ENCODE results near the gene RGS18. TPM values are rescaled to one million over a fixed set of nuclear protein-coding genes. Genes with fewer than 3 reads are reported as not detected.
"Not testable (repeated sequence)": the region's sequence is repeated elsewhere in the genome, so short reads cannot be mapped to it uniquely, and the experiment has no call there.

RGS18 gene
- total RNA-seq, 2 donors from 2014 or later = 1.8 to 6.1 TPM

GRCh38 chr1:192225703-192226102 is 67.4 kb downstream of the RGS18 start:
- Histone ChIP-seq H3K27ac (no peak overlapping the region), H3K36me3 (no peaks in the 10 kb centered on the region), H3K27me3 (replicated peaks; ENCODE audit: insufficient read depth) (no peaks in the 10 kb centered on the region), H3K9me3 (no peaks in the 10 kb centered on the region), H3K4me1 (ENCODE audit: control insufficient read depth in 1 of 2, low read depth in 2 of 2) (no peaks in the 10 kb centered on the region), H3K4me3 (no peak overlapping the region)
- no peak for ATAC-seq (ENCODE audit: insufficient number of reproducible peaks, low FRiP score, low read depth)
- DNase-seq (ENCODE audit: low spot score) = no peak
- no peak for TF ChIP-seq CTCF (IDR thresholded peaks at IDR 0.05)

GRCh38 chr1:192227330-192227729 is 69.1 kb downstream of the RGS18 start:
- no peak for DNase-seq (ENCODE audit: low spot score)
- Histone ChIP-seq H3K27me3 (replicated peaks; ENCODE audit: insufficient read depth) (no peaks in the 10 kb centered on the region), H3K4me3 (no peak overlapping the region), H3K4me1 (ENCODE audit: control insufficient read depth in 1 of 2, low read depth in 2 of 2) (no peaks in the 10 kb centered on the region), H3K27ac (no peak overlapping the region), H3K36me3 (no peaks in the 10 kb centered on the region), H3K9me3 (no peaks in the 10 kb centered on the region)
- no peak for ATAC-seq (ENCODE audit: insufficient number of reproducible peaks, low FRiP score, low read depth)
- no peak for TF ChIP-seq CTCF (IDR thresholded peaks at IDR 0.05)

- ATAC-seq (ENCODE audit: insufficient number of reproducible peaks, low FRiP score, low read depth); H3K27ac ChIP-seq; H3K9me3 ChIP-seq; H3K4me3 ChIP-seq; H3K27me3 ChIP-seq (replicated peaks; ENCODE audit: insufficient read depth); H3K4me1 ChIP-seq (ENCODE audit: control insufficient read depth in 1 of 2, low read depth in 2 of 2); H3K36me3 ChIP-seq; DNase-seq (ENCODE audit: low spot score): not testable (repeated sequence)
These were observed 69.7 kb downstream of the RGS18 start for GRCh38 chr1:192227980-192228379.

- Histone ChIP-seq H3K4me3 (no peak overlapping the region), H3K27me3 (replicated peaks; ENCODE audit: insufficient read depth) (no peaks in the 10 kb centered on the region), H3K36me3 (no peaks in the 10 kb centered on the region), H3K27ac (no peak overlapping the region), H3K9me3 (no peaks in the 10 kb centered on the region), H3K4me1 (ENCODE audit: control insufficient read depth in 1 of 2, low read depth in 2 of 2) (no peaks in the 10 kb centered on the region)
- ATAC-seq (ENCODE audit: insufficient number of reproducible peaks, low FRiP score, low read depth) (no peak), DNase-seq (ENCODE audit: low spot score) (no peak)
- no peak for TF ChIP-seq CTCF (IDR thresholded peaks at IDR 0.05)
These were observed 74.7 kb downstream of the RGS18 start for GRCh38 chr1:192232817-192233417.

GRCh38 chr1:192235127-192235526 is 76.9 kb downstream of the RGS18 start:
- Histone ChIP-seq H3K4me1 (ENCODE audit: control insufficient read depth in 1 of 2, low read depth in 2 of 2) (no peaks in the 10 kb centered on the region), H3K36me3 (no peaks in the 10 kb centered on the region), H3K27me3 (replicated peaks; ENCODE audit: insufficient read depth) (no peaks in the 10 kb centered on the region), H3K4me3 (no peak overlapping the region), H3K9me3 (no peaks in the 10 kb centered on the region), H3K27ac (no peak overlapping the region)
- DNase-seq (ENCODE audit: low spot score) (no peak), ATAC-seq (ENCODE audit: insufficient number of reproducible peaks, low FRiP score, low read depth) (no peak)
- no peak for TF ChIP-seq CTCF (IDR thresholded peaks at IDR 0.05)

Other genes starting within 250 kb of the RGS18 start
- not detected for gene RGS21, start 158.5 kb downstream of the RGS18 start, total RNA-seq